Osteocyte (in vitro differentiated cells): ENCODE data around the gene SNAPC2. TPM values are rescaled to one million over a fixed set of nuclear protein-coding genes. Genes with fewer than 3 reads are reported as not detected.
"Not testable (repeated sequence)": the region's sequence is repeated elsewhere in the genome, so short reads cannot be mapped to it uniquely, and the experiment has no call there.

ENCODE experiments used
- DNase-seq: peaks from one replicate; pipeline ENCODE4 v3.0.0; 2021; ENCODE audit warnings: mixed read lengths; ENCODE audit not compliant: unreplicated experiment; ENCODE audit errors: extremely low spot score
- H3K27ac Mint-ChIP-seq: one replicate; pipeline ENCODE4 v1.8.0; 2021; ENCODE audit warnings: mild to moderate bottlenecking, mixed read lengths; ENCODE audit not compliant: unreplicated experiment
- H3K27me3 Mint-ChIP-seq: one replicate; pipeline ENCODE4 v1.8.0; 2021; ENCODE audit warnings: mixed read lengths; ENCODE audit not compliant: unreplicated experiment
- H3K36me3 Mint-ChIP-seq: one replicate; pipeline ENCODE4 v1.8.0; 2021; ENCODE audit warnings: mixed read lengths; ENCODE audit not compliant: unreplicated experiment
- H3K4me1 Mint-ChIP-seq: one replicate; pipeline ENCODE4 v1.8.0; 2021; ENCODE audit warnings: mixed read lengths; ENCODE audit not compliant: unreplicated experiment
- H3K4me3 Mint-ChIP-seq: one replicate; pipeline ENCODE4 v1.8.0; 2021; ENCODE audit warnings: mild to moderate bottlenecking, moderate library complexity, mixed read lengths; ENCODE audit not compliant: unreplicated experiment
- H3K9me3 Mint-ChIP-seq: one replicate; pipeline ENCODE4 v1.8.0; 2021; ENCODE audit warnings: mixed read lengths; ENCODE audit not compliant: unreplicated experiment
- CTCF ChIP-seq: fragments of 200-600 bp; sonication (generic); IDR thresholded peaks from 2 replicates; pipeline ENCODE4 v1.5.0; 2021; ENCODE audit warnings: antibody characterized with exemption, mild to moderate bottlenecking, moderate library complexity
- total RNA-seq: library from RNA; stranded (reverse); gene quantifications from 2 replicates; pipeline ENCODE4 v1.2.1, GENCODE V29; 2021

The SNAPC2 gene
- total RNA-seq, 1 donor from 2014 or later = 19.6 TPM

DNA sequence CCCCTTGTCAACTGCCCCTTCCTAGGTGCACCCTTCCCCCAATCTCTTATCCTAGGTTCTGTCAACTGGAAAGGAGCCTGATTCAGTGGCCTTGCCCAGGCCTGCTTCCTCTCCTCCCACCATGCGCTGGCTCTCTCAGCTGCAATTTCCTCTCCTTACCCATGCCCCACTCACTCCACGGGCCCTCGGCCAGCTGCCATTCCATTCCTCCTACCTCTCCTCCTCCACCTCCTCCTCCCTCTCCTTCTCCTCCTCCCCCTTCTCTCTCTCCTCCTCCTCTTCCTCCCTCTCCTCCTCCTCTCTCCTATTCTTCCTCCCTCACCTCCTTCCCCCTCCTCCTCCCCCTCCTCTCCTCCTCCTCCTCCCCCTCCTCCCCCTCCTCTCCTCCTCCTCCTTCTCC, 32.9 kb downstream of the SNAPC2 start:
- TF ChIP-seq CTCF = no peak
- Mint-ChIP-seq H3K9me3 (no peaks in the 10 kb centered on the region), H3K27me3 (no peaks in the 10 kb centered on the region), H3K4me1 (peaks cover 1% of the 10 kb centered on the region), H3K27ac (no peak overlapping the region), H3K36me3 (peaks cover 12% of the 10 kb centered on the region), H3K4me3 (no peak overlapping the region)
- no peak for DNase-seq

- no peak overlapping the region for H3K27ac Mint-ChIP-seq
- no peaks in the 10 kb centered on the region for H3K27me3 Mint-ChIP-seq
- DNase-seq = no peak
- H3K9me3 Mint-ChIP-seq = no peaks in the 10 kb centered on the region
- H3K4me1 Mint-ChIP-seq = peaks cover 1% of the 10 kb centered on the region
- TF ChIP-seq CTCF = no peak
- peaks cover 14% of the 10 kb centered on the region for H3K36me3 Mint-ChIP-seq
- no peak overlapping the region for H3K4me3 Mint-ChIP-seq
Observed at GRCh38 chr19:7953576-7953975, 33.4 kb downstream of the SNAPC2 start.

DNA sequence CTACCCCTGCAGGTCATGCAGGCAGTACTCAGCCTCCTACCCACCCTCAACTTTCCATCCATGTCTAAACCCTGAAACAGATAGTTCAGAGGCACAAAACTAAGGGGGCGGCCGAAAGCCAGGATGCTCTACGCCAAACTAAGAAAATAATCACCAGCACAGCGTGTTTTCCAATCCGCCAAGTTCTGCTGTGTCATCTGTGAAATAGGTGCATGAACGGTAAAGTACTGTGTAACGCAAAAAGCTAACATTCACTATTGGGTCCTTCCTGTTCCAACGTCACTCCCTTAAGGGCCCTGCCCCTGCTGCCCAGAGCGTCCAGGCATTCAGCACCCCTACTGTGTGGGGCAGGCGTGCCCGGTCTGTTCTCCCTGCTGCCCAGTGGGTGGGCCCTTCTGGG, 35.6 kb downstream of the SNAPC2 start:
- Mint-ChIP-seq H3K4me3 (no peak overlapping the region), H3K9me3 (no peaks in the 10 kb centered on the region), H3K36me3 (peaks cover 12% of the 10 kb centered on the region), H3K27ac (no peak overlapping the region), H3K27me3 (no peaks in the 10 kb centered on the region), H3K4me1 (peaks cover 1% of the 10 kb centered on the region)
- no peak for TF ChIP-seq CTCF
- DNase-seq = no peak

- no peaks in the 10 kb centered on the region for H3K27me3 Mint-ChIP-seq
- no peaks in the 10 kb centered on the region for H3K4me1 Mint-ChIP-seq
- H3K9me3 Mint-ChIP-seq = no peaks in the 10 kb centered on the region
- no peak overlapping the region for H3K27ac Mint-ChIP-seq
- H3K4me3 Mint-ChIP-seq = no peak overlapping the region
- no peak for DNase-seq
- no peak for TF ChIP-seq CTCF
- peaks cover 24% of the 10 kb centered on the region for H3K36me3 Mint-ChIP-seq
Observed at GRCh38 chr19:7959211-7959610, 39.1 kb downstream of the SNAPC2 start.

- not testable (repeated sequence) for H3K27ac Mint-ChIP-seq, H3K4me1 Mint-ChIP-seq, H3K27me3 Mint-ChIP-seq, H3K9me3 Mint-ChIP-seq, DNase-seq, H3K4me3 Mint-ChIP-seq
- H3K36me3 Mint-ChIP-seq = peaks cover 32% of the 10 kb centered on the region
Observed at GRCh38 chr19:7961082-7961481, 40.9 kb downstream of the SNAPC2 start.
